ENCODE measurements around the gene TBCK. TPM values are rescaled to one million over a fixed set of nuclear protein-coding genes. Genes with fewer than 3 reads are reported as not detected.

TBCK gene
- total and polyA plus RNA-seq, 3 experiments from 2014 or later = 21.0 to 23.9 (median 21.7) TPM

DNA sequence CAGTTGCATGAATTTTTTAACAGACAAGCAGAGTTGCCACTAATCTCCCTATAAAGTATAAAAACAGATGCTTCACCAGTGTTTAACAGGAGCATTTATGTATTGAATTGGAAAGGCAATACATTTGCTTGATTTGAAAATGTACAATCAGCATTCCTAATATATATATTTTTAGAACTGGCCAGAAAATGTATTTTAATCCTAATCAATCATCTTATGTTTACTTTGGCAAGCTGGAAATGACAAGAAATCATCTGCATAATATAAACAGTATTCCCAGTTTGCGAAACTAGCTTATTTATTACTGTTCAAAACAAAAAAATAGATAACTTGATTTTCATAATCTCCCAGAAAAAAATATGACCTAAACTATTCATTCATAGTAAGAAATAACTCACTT lies 123.9 kb downstream of the TBCK start:
- H3K27ac ChIP-seq (ENCODE audit: low read depth, low read length) = no peak overlapping the region
- CTCF ChIA-PET = no interaction called here
- Mint-ChIP-seq H3K36me3 (peaks cover 25 to 62% (median 55%) of the 10 kb centered on the region in 3 donors), H3K9me3 (peaks cover 0 to 2% (median 0%) of the 10 kb centered on the region in 5 donors), H3K27me3 (no peaks in the 10 kb centered on the region), H3K27ac (no peak overlapping the region), H3K4me3 (no peak overlapping the region), H3K4me1 (no peaks in the 10 kb centered on the region)
- no peak for DNase-seq
- H3K4me3 ChIP-seq (ENCODE audit: low read length) = no peak overlapping the region
- no peaks in the 10 kb centered on the region for H3K9me3 ChIP-seq (ENCODE audit: low read length)
- peaks cover 11% of the 10 kb centered on the region for H3K36me3 ChIP-seq (ENCODE audit: insufficient read depth, low read length)
- POLR2A ChIA-PET = no interaction called here
- H3K27me3 ChIP-seq (ENCODE audit: insufficient read depth, low read length, poor library complexity, severe bottlenecking) = no peaks in the 10 kb centered on the region
- no peaks in the 10 kb centered on the region for H3K4me1 ChIP-seq (ENCODE audit: insufficient read depth, low read length)

DNA sequence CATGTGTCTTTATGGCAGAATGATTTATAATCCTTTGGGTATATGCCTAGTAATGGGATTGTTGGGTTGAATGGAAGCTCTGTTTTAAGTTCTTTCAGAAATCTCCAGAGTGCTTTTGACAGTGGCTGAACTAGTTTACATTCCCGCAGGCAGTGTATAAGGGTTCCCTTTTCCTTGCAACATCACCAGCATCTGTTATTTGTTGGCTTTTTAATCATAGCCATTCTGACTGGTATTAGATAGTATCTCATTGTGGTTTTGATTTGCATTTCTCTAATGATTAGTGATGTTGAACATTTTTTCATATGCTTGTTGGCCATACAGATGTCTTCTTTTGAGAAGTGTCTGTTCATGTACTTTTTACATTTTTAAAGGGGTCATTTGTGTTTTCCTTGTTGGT lies 129.8 kb downstream of the TBCK start:
- Mint-ChIP-seq H3K27ac (no peak overlapping the region), H3K4me3 (no peak overlapping the region), H3K27me3 (no peaks in the 10 kb centered on the region), H3K4me1 (no peaks in the 10 kb centered on the region), H3K36me3 (peaks cover 38 to 79% (median 63%) of the 10 kb centered on the region in 3 donors), H3K9me3 (peaks cover 3 to 19% (median 11%) of the 10 kb centered on the region in 5 donors)
- ChIA-PET CTCF (no interaction called here), POLR2A (no interaction called here)
- no peaks in the 10 kb centered on the region for H3K36me3 ChIP-seq (ENCODE audit: insufficient read depth, low read length)
- no peaks in the 10 kb centered on the region for H3K9me3 ChIP-seq (ENCODE audit: low read length)
- no peak for DNase-seq
- H3K4me1 ChIP-seq (ENCODE audit: insufficient read depth, low read length) = no peaks in the 10 kb centered on the region
- no peak overlapping the region for H3K27ac ChIP-seq (ENCODE audit: low read depth, low read length)
- no peaks in the 10 kb centered on the region for H3K27me3 ChIP-seq (ENCODE audit: insufficient read depth, low read length, poor library complexity, severe bottlenecking)
- H3K4me3 ChIP-seq (ENCODE audit: low read length) = no peak overlapping the region

DNA sequence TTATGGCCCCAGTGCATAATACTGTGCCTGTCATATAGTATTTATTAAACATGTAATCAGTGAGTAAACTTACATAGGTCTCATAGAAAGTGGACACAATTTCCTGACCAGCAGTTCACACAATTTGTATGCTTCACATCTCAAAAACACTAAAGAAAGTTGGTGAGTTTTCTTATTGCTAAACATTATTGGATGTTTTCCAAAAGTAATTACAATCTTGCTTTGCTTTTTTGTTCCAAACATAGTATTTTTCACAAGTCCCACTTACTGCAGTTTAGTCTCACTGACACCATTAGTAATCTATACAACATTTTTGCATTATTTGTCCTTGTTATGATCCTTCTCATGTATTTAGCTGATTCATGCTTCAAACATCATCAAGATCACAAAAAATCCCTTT lies 132.5 kb downstream of the TBCK start:
- Mint-ChIP-seq H3K36me3 (peaks cover 29 to 73% (median 49%) of the 10 kb centered on the region in 3 donors), H3K27ac (no peak overlapping the region), H3K4me1 (no peaks in the 10 kb centered on the region), H3K4me3 (no peak overlapping the region), H3K27me3 (no peaks in the 10 kb centered on the region), H3K9me3 (peaks cover 5 to 21% (median 13%) of the 10 kb centered on the region in 5 donors)
- Histone ChIP-seq H3K9me3 (ENCODE audit: low read length) (no peaks in the 10 kb centered on the region), H3K36me3 (ENCODE audit: insufficient read depth, low read length) (no peaks in the 10 kb centered on the region), H3K27me3 (ENCODE audit: insufficient read depth, low read length, poor library complexity, severe bottlenecking) (no peaks in the 10 kb centered on the region), H3K4me3 (ENCODE audit: low read length) (no peak overlapping the region), H3K4me1 (ENCODE audit: insufficient read depth, low read length) (no peaks in the 10 kb centered on the region), H3K27ac (ENCODE audit: low read depth, low read length) (no peak overlapping the region)
- no peak for DNase-seq
- CTCF ChIA-PET = no interaction called here
- POLR2A ChIA-PET = no interaction called here

DNA sequence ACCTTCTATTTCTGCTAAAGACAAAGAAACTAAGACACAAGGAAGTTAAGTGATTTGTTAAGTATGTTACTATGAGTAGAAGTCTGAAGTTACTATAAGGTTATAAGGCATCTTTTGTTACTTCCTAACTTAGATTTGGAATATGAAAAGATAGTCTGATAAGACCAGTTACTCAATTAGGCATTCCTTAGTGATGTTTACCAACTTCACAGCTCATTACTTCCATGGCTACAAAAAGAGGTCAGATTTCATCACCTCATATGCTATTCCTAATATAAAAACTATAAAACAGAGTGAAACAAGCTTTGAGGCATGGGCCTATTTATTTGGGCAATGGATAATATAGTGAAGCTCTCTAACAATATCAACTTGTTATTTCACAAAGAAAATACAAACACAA lies 143.1 kb downstream of the TBCK start:
- H3K36me3 Mint-ChIP-seq = peaks cover 11 to 36% (median 19%) of the 10 kb centered on the region in 3 donors
- peaks cover 0 to 6% (median 3%) of the 10 kb centered on the region in 3 donors for H3K4me1 Mint-ChIP-seq
- Histone ChIP-seq H3K4me1 (ENCODE audit: insufficient read depth, low read length) (no peaks in the 10 kb centered on the region), H3K27ac (ENCODE audit: low read depth, low read length) (no peak overlapping the region), H3K27me3 (ENCODE audit: insufficient read depth, low read length, poor library complexity, severe bottlenecking) (no peaks in the 10 kb centered on the region), H3K4me3 (ENCODE audit: low read length) (no peak overlapping the region), H3K9me3 (ENCODE audit: low read length) (no peaks in the 10 kb centered on the region), H3K36me3 (ENCODE audit: insufficient read depth, low read length) (no peaks in the 10 kb centered on the region)
- H3K27ac Mint-ChIP-seq = peak overlapping the region in 1 of 8 donors; percentile 46
- H3K9me3 Mint-ChIP-seq = peaks cover 0 to 1% (median 0%) of the 10 kb centered on the region in 5 donors
- DNase-seq = no peak
- no peaks in the 10 kb centered on the region for H3K27me3 Mint-ChIP-seq
- ChIA-PET POLR2A (no interaction called here), CTCF (no interaction called here)
- H3K4me3 Mint-ChIP-seq = no peak overlapping the region

DNA sequence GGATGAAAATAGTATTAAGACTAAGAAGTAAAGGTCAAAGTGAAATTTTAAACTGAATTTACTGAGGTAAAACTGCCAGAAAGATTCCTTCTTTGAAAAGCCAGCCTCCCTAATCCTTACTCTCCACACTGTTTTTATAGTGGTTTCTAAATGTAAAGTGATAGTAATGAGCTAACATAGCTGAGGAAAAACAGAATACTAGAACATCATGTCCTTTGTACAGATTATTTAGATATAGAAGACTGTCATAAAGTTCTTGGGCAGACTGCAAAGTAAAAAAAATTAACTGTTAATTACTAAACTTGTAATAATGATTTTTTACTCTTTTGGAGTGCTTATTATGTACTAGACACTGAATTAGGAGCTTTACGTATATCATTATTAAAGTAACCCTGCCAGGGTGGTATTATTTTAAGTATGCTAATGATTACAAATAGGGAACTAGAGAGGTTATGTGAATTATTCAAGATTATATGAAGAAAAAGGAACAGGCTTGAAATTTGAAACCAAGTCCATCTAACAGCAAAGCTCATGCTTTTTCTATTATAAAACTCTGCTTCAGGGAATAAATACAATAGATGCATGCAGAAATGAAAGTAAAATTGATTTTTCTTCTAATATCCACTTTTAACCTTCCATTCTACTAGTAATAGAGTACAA lies 150.5 kb downstream of the TBCK start:
- peaks cover 0 to 1% of the 10 kb centered on the region in 2 donors for H3K27me3 Mint-ChIP-seq
- no peak overlapping the region for H3K27ac Mint-ChIP-seq
- ChIA-PET CTCF (no interaction called here), POLR2A (no interaction called here)
- no peak for DNase-seq
- Histone ChIP-seq H3K9me3 (ENCODE audit: low read length) (no peaks in the 10 kb centered on the region), H3K27ac (ENCODE audit: low read depth, low read length) (no peak overlapping the region), H3K36me3 (ENCODE audit: insufficient read depth, low read length) (no peaks in the 10 kb centered on the region), H3K27me3 (ENCODE audit: insufficient read depth, low read length, poor library complexity, severe bottlenecking) (no peaks in the 10 kb centered on the region), H3K4me3 (ENCODE audit: low read length) (no peak overlapping the region), H3K4me1 (ENCODE audit: insufficient read depth, low read length) (no peaks in the 10 kb centered on the region)
- no peak overlapping the region for H3K4me3 Mint-ChIP-seq
- H3K9me3 Mint-ChIP-seq = peaks cover 2 to 8% (median 4%) of the 10 kb centered on the region in 5 donors
- H3K36me3 Mint-ChIP-seq = peaks cover 25 to 54% (median 34%) of the 10 kb centered on the region in 3 donors
- H3K4me1 Mint-ChIP-seq = peaks cover 0 to 7% (median 3%) of the 10 kb centered on the region in 3 donors

DNA sequence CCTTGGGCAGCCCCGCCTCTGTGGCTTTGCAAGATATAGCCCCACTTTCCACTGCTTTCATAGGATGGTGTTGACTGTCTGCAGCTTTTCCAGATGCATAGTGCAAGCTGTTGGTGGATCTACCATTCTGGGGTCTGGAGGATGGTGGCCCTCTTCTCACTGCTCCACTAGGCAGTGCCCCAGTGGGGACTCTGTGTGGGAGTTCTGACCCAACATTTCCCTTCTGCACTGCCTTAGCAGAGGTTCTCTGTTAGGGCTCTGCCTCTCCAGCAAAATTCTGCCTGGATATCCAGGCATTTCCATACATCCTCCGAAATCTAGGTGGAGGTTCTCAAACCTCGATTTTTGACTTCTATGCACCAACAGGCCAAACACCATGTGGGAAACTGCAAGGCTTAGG lies 153.7 kb downstream of the TBCK start:
- Histone ChIP-seq H3K9me3 (ENCODE audit: low read length) (no peaks in the 10 kb centered on the region), H3K4me1 (ENCODE audit: insufficient read depth, low read length) (no peaks in the 10 kb centered on the region), H3K27ac (ENCODE audit: low read depth, low read length) (no peak overlapping the region), H3K4me3 (ENCODE audit: low read length) (no peak overlapping the region), H3K27me3 (ENCODE audit: insufficient read depth, low read length, poor library complexity, severe bottlenecking) (no peaks in the 10 kb centered on the region), H3K36me3 (ENCODE audit: insufficient read depth, low read length) (no peaks in the 10 kb centered on the region)
- POLR2A ChIA-PET = no interaction called here
- Mint-ChIP-seq H3K4me3 (no peak overlapping the region), H3K9me3 (peaks cover 4 to 8% (median 4%) of the 10 kb centered on the region in 5 donors), H3K27me3 (peaks cover 0 to 1% of the 10 kb centered on the region in 2 donors), H3K36me3 (peaks cover 36 to 64% (median 60%) of the 10 kb centered on the region in 3 donors), H3K4me1 (no peaks in the 10 kb centered on the region), H3K27ac (no peak overlapping the region)
- CTCF ChIA-PET = no interaction called here
- DNase-seq = no peak

DNA sequence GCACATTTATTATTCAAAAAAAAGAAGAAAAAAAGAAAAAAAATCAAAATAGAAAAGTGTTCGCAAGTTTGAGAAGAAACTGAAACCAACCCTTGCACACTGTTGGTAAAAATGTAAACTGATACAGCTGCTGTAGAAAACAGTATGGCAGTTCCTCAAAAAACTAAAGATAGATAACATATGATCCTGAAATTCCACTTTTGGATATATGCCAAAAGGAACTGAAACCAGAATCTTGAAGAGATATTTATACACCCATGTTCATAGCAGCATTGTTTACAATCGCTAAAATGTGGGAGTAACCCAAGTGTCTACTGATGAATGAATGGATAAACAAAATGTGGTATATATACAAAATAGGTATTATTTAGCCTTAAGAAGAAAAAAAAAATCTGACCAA lies 155.4 kb downstream of the TBCK start:
- Mint-ChIP-seq H3K4me1 (no peaks in the 10 kb centered on the region), H3K9me3 (peaks cover 4 to 8% (median 6%) of the 10 kb centered on the region in 5 donors), H3K27me3 (peaks cover 0 to 1% of the 10 kb centered on the region in 2 donors), H3K36me3 (peaks cover 41 to 74% (median 68%) of the 10 kb centered on the region in 3 donors), H3K4me3 (no peak overlapping the region), H3K27ac (no peak overlapping the region)
- Histone ChIP-seq H3K27me3 (ENCODE audit: insufficient read depth, low read length, poor library complexity, severe bottlenecking) (no peaks in the 10 kb centered on the region), H3K9me3 (ENCODE audit: low read length) (no peaks in the 10 kb centered on the region), H3K27ac (ENCODE audit: low read depth, low read length) (no peak overlapping the region), H3K4me3 (ENCODE audit: low read length) (no peak overlapping the region), H3K4me1 (ENCODE audit: insufficient read depth, low read length) (no peaks in the 10 kb centered on the region), H3K36me3 (ENCODE audit: insufficient read depth, low read length) (no peaks in the 10 kb centered on the region)
- CTCF ChIA-PET = no interaction called here
- POLR2A ChIA-PET = no interaction called here
- DNase-seq = no peak

DNA sequence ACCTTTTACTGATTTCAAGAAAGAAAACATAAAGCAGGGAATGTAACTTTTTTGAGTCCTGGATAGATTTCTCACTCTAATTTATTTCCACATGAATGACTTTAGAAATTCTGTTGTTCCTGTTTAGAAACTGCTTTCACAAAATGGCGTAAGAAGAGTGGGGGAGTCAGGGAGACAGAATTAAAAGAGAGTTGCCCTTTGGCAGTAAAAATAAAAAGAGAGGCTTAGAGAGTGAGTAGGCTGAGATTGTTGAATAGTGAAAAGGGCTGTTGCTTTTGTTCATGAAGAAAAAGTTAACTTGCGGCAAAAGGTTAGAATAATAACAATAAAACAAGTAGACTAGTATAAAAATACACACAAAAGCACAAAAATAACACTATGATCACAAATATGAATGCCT lies 166.1 kb downstream of the TBCK start:
- H3K9me3 ChIP-seq (ENCODE audit: low read length) = no peaks in the 10 kb centered on the region
- H3K4me3 Mint-ChIP-seq = no peak overlapping the region
- H3K27me3 Mint-ChIP-seq = no peaks in the 10 kb centered on the region
- peaks cover 38 to 85% (median 65%) of the 10 kb centered on the region in 3 donors for H3K36me3 Mint-ChIP-seq
- no peaks in the 10 kb centered on the region for H3K4me1 Mint-ChIP-seq
- H3K27me3 ChIP-seq (ENCODE audit: insufficient read depth, low read length, poor library complexity, severe bottlenecking) = no peaks in the 10 kb centered on the region
- no peak overlapping the region for H3K4me3 ChIP-seq (ENCODE audit: low read length)
- no peaks in the 10 kb centered on the region for H3K36me3 ChIP-seq (ENCODE audit: insufficient read depth, low read length)
- ChIA-PET POLR2A (no interaction called here), CTCF (no interaction called here)
- H3K27ac Mint-ChIP-seq = no peak overlapping the region
- peaks cover 30 to 71% (median 61%) of the 10 kb centered on the region in 5 donors for H3K9me3 Mint-ChIP-seq
- no peaks in the 10 kb centered on the region for H3K4me1 ChIP-seq (ENCODE audit: insufficient read depth, low read length)
- H3K27ac ChIP-seq (ENCODE audit: low read depth, low read length) = no peak overlapping the region
- no peak for DNase-seq
